ENCODE results near the gene TAAR1. TPM values are rescaled to one million over a fixed set of nuclear protein-coding genes. Genes with fewer than 3 reads are reported as not detected.

Gene TAAR1
- total RNA-seq, 1 donor from 2014 or later: not detected

GRCh38 chr6:132598473-132598872 is 60.5 kb downstream of the TAAR1 start:
- ATAC-seq (peak; percentile 90), DNase-seq (ENCODE audit: low spot score) (peak; percentile 66)

- peak; percentile 80 for ATAC-seq
Measured at GRCh38 chr6:132596201-132596600, 62.8 kb downstream of the TAAR1 start.

More at GRCh38 chr6:132596201-132596600, 62.8 kb downstream of the TAAR1 start:
- DNase-seq (ENCODE audit: low spot score): peak; percentile 54

Other genes with a start within 250 kb of the TAAR1 start
- gene STX7, start 146.1 kb downstream of the TAAR1 start, total RNA-seq: 13.5 TPM
- not detected for gene TAAR9, start 120.9 kb downstream of the TAAR1 start, total RNA-seq
- gene TAAR8, start 106.5 kb downstream of the TAAR1 start, total RNA-seq: not detected
- not detected for gene TAAR6, start 88.9 kb downstream of the TAAR1 start, total RNA-seq
- not detected for gene TAAR5, start 69.4 kb downstream of the TAAR1 start, total RNA-seq
- gene TAAR2, start 34.9 kb downstream of the TAAR1 start, total RNA-seq: not detected
- gene VNN1, start 54.9 kb upstream of the TAAR1 start, total RNA-seq: 74.8 TPM
- gene VNN2, start 98.7 kb upstream of the TAAR1 start, total RNA-seq: 0.78 TPM
- gene SLC18B1, start 139.5 kb upstream of the TAAR1 start, total RNA-seq: 4.5 TPM
- gene RPS12, start 155.4 kb upstream of the TAAR1 start, total RNA-seq: 384 TPM